Hepatocyte (in vitro differentiated cells): ENCODE measurements around the gene ANKDD1B. TPM values are rescaled to one million over a fixed set of nuclear protein-coding genes. Genes with fewer than 3 reads are reported as not detected.

Experiments
- DNase-seq: peaks from one replicate; pipeline ENCODE4 v3.0.0-alpha.2; 2016; ENCODE audit warnings: low spot score
- H2AFZ ChIP-seq: fragments of 200-600 bp; sonication (generic); 2 replicates; pipeline ENCODE4 v1.6.0; 2016; ENCODE audit warnings: antibody characterized with exemption, mild to moderate bottlenecking
- H3K27ac ChIP-seq: fragments of 200-600 bp; sonication (generic); 2 replicates; pipeline ENCODE4 v1.5.1; 2016; ENCODE audit warnings: mild to moderate bottlenecking
- H3K27me3 ChIP-seq: fragments of 200-600 bp; sonication (generic); 2 replicates; pipeline ENCODE4 v1.6.1; 2016
- H3K36me3 ChIP-seq: fragments of 200-600 bp; sonication (generic); replicated peaks from 2 replicates; pipeline ENCODE4 v1.5.1; 2016; ENCODE audit warnings: low read depth; ENCODE audit not compliant: insufficient read depth
- H3K4me1 ChIP-seq: fragments of 200-600 bp; sonication (generic); 2 replicates; pipeline ENCODE4 v1.5.1; 2016; ENCODE audit warnings: mild to moderate bottlenecking, moderate library complexity; ENCODE audit not compliant: insufficient read depth
- H3K4me2 ChIP-seq: fragments of 200-600 bp; sonication (generic); 2 replicates; pipeline ENCODE4 v1.6.0; 2016
- H3K4me3 ChIP-seq: fragments of 200-600 bp; sonication (generic); 2 replicates; pipeline ENCODE4 v1.5.1; 2016; ENCODE audit warnings: mild to moderate bottlenecking
- H3K79me2 ChIP-seq: fragments of 200-600 bp; sonication (generic); 2 replicates; pipeline ENCODE4 v1.6.0; 2017; ENCODE audit warnings: mild to moderate bottlenecking
- H3K9me2 ChIP-seq: fragments of 200-600 bp; sonication (generic); replicated peaks from 2 replicates; pipeline ENCODE4 v1.6.0; 2017; ENCODE audit warnings: mild to moderate bottlenecking; ENCODE audit not compliant: insufficient read depth
- H3K9me3 ChIP-seq: fragments of 200-600 bp; sonication (generic); 2 replicates; pipeline ENCODE4 v1.5.1; 2016; ENCODE audit warnings: low read depth, mild to moderate bottlenecking
- H4K20me1 ChIP-seq: fragments of 200-600 bp; sonication (generic); 2 replicates; pipeline ENCODE4 v1.6.0; 2016; ENCODE audit warnings: mild to moderate bottlenecking; ENCODE audit not compliant: insufficient read depth, poor library complexity, severe bottlenecking
- EZH2 ChIP-seq: fragments of 200-600 bp; sonication (generic); IDR thresholded peaks from 2 replicates; pipeline ENCODE4 v1.6.1; 2016; ENCODE audit warnings: antibody characterized with exemption, mild to moderate bottlenecking, borderline replicate concordance
- EZH2phosphoT487 ChIP-seq: fragments of 200-600 bp; sonication (generic); IDR thresholded peaks from one replicate; pipeline ENCODE4 v1.6.1; 2018; ENCODE audit warnings: antibody characterized with exemption, mild to moderate bottlenecking, low read depth, moderate library complexity; ENCODE audit not compliant: unreplicated experiment, severe bottlenecking
- WGBS: methylation state at CpG from one replicate; pipeline ENCODE4 v1.1.6; 2016; ENCODE audit warnings: low lambda C conversion rate; ENCODE audit errors: missing lambda C conversion rate; 5-methylcytosine and 5-hydroxymethylcytosine counted together
- polyA plus RNA-seq: library from polyadenylated mRNA; unstranded; fragments of >200 nt; fragmentation: Nextera tagmentation; extraction: Ambion mirVana; gene quantifications from 2 replicates; pipeline ENCODE4 v1.2.1, GENCODE V29; 2016
- total RNA-seq: library from RNA; depleted of rRNA; stranded (reverse); fragments of >200 nt; gene quantifications from 2 replicates; pipeline ENCODE4 v1.2.3, GENCODE V29; 2014
- TF ChIP-seq, protein P1 (sequence below): fragments of 200-600 bp; sonication (generic); IDR thresholded peaks from 2 replicates; pipeline ENCODE4 v1.5.1; 2016; ENCODE audit warnings: antibody characterized with exemption, mild to moderate bottlenecking; ENCODE audit not compliant: poor library complexity

The ANKDD1B gene
- total and polyA plus RNA-seq, 2 experiments from 2014 or later = 0.71 to 4.7 TPM

DNA sequence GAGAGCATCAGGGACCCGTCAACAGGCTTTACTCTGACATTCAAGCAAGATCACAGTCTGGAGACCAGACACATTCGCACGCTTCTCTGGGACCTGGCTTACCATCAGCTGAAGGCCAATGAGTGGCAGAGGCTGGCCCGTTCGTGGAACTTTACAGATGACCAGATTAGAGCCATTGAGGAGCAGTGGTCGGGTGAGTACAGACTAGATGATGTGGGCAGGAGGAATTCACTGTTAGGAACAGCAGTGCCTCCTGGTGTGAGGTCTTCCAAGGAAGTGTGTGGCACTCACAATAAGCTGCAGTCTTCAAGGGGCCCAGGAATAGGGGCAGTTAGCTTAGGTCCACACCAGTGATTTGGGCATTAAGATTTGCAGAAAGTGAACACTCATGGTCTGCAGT, 55.5 kb downstream of the ANKDD1B start:
- no peak overlapping the region for H2AFZ ChIP-seq
- H4K20me1 ChIP-seq = no peaks in the 10 kb centered on the region
- no peak overlapping the region for H3K27ac ChIP-seq
- H3K4me2 ChIP-seq = no peak overlapping the region
- H3K9me3 ChIP-seq = no peaks in the 10 kb centered on the region
- no peaks in the 10 kb centered on the region for H3K36me3 ChIP-seq
- no peak for TF ChIP-seq EZH2
- TF ChIP-seq, protein P1, sequence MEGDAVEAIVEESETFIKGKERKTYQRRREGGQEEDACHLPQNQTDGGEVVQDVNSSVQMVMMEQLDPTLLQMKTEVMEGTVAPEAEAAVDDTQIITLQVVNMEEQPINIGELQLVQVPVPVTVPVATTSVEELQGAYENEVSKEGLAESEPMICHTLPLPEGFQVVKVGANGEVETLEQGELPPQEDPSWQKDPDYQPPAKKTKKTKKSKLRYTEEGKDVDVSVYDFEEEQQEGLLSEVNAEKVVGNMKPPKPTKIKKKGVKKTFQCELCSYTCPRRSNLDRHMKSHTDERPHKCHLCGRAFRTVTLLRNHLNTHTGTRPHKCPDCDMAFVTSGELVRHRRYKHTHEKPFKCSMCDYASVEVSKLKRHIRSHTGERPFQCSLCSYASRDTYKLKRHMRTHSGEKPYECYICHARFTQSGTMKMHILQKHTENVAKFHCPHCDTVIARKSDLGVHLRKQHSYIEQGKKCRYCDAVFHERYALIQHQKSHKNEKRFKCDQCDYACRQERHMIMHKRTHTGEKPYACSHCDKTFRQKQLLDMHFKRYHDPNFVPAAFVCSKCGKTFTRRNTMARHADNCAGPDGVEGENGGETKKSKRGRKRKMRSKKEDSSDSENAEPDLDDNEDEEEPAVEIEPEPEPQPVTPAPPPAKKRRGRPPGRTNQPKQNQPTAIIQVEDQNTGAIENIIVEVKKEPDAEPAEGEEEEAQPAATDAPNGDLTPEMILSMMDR = no peak
- TF ChIP-seq EZH2phosphoT487 = no peak
- H3K4me3 ChIP-seq = no peak overlapping the region
- DNase-seq = no peak
- 82% methylated on average over 6 of the region's 6 CpGs for WGBS
- no peaks in the 10 kb centered on the region for H3K9me2 ChIP-seq
- H3K4me1 ChIP-seq = peaks cover 13% of the 10 kb centered on the region
- no peaks in the 10 kb centered on the region for H3K27me3 ChIP-seq
- H3K79me2 ChIP-seq = no peaks in the 10 kb centered on the region

DNA sequence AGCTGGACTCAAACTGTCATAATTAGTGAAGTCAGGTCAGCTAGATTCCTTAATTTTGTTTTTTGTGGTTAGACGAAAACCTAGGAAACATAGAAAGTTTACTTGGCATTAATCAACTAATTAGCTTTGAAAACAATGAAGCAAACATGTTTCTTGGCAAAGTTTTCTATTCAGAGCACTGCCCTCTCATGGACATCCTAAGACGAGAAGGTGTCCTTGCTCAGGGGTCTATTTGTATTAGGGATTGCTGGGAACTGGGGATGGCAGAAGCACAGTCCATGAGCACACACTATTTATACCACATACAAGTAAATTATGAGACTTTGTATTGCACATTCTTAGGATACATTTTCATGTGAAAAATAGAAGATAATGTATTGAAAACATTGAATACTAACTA, 56.3 kb downstream of the ANKDD1B start:
- no peaks in the 10 kb centered on the region for H3K9me2 ChIP-seq
- H3K4me2 ChIP-seq = no peak overlapping the region
- H3K4me1 ChIP-seq = peaks cover 13% of the 10 kb centered on the region
- H2AFZ ChIP-seq = no peak overlapping the region
- H3K9me3 ChIP-seq = no peaks in the 10 kb centered on the region
- no peak overlapping the region for H3K27ac ChIP-seq
- no peaks in the 10 kb centered on the region for H3K79me2 ChIP-seq
- 75% methylated on average over 2 of the region's 2 CpGs for WGBS
- no peak for DNase-seq
- H4K20me1 ChIP-seq = no peaks in the 10 kb centered on the region
- TF ChIP-seq, protein P1 = no peak
- TF ChIP-seq EZH2 (no peak), EZH2phosphoT487 (no peak)
- no peak overlapping the region for H3K4me3 ChIP-seq
- no peaks in the 10 kb centered on the region for H3K36me3 ChIP-seq
- H3K27me3 ChIP-seq = no peaks in the 10 kb centered on the region

DNA sequence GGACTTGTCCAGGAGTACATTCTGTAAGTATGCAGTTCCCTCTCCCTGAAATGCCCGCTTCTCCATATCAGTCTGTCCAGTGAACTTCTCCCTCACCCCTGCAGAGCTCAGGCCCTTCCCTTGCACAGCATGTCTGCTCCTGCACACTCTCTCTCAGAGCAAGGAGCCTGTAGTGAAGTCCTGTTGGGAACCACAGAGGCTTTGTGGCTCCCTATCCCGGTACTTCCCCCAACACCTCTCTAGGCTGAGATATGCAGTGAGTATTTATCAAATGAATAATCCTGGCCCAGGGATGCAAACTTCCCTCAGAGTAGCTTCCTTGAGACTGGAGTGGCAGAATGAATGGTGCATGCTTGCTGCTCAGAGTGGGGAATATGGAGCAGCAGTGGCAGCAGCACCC, 57.2 kb downstream of the ANKDD1B start:
- H4K20me1 ChIP-seq = no peaks in the 10 kb centered on the region
- H3K4me3 ChIP-seq = no peak overlapping the region
- H3K36me3 ChIP-seq = no peaks in the 10 kb centered on the region
- no peaks in the 10 kb centered on the region for H3K27me3 ChIP-seq
- H2AFZ ChIP-seq = no peak overlapping the region
- no peaks in the 10 kb centered on the region for H3K79me2 ChIP-seq
- peaks cover 13% of the 10 kb centered on the region for H3K4me1 ChIP-seq
- TF ChIP-seq EZH2phosphoT487 = no peak
- no peak for TF ChIP-seq EZH2
- TF ChIP-seq, protein P1 = no peak
- H3K4me2 ChIP-seq = peak overlapping the region; percentile 70
- WGBS = 71% methylated on average over 2 of the region's 2 CpGs
- no peak for DNase-seq
- no peaks in the 10 kb centered on the region for H3K9me3 ChIP-seq
- H3K27ac ChIP-seq = no peak overlapping the region
- no peaks in the 10 kb centered on the region for H3K9me2 ChIP-seq
